IMR-90 (cell line): ENCODE data around the gene RNF186.

Experiments used
- BHLHE40 ChIP-seq: fragments of 150-350 bp; IDR thresholded peaks from 2 replicates; pipeline ENCODE4 v1.6.1; 2016; ENCODE audit warnings: mild to moderate bottlenecking, low read depth, low read length
- CEBPB ChIP-seq: IDR thresholded peaks from 2 replicates; pipeline ENCODE4 v1.6.1; 2012; ENCODE audit warnings: low read depth, low read length, improper control_type of control experiment
- FOS ChIP-seq: fragments of 150-350 bp; IDR thresholded peaks from 2 replicates; pipeline ENCODE4 v1.6.1; 2016; ENCODE audit warnings: low read depth, low read length
- MAFK ChIP-seq: IDR thresholded peaks from 2 replicates; pipeline ENCODE4 v1.6.1; 2012; ENCODE audit warnings: low read depth, low read length, improper control_type of control experiment
- MAZ ChIP-seq: IDR thresholded peaks from 2 replicates; pipeline ENCODE4 v1.6.1; 2012; ENCODE audit warnings: low read depth, mild to moderate bottlenecking, low read length, improper control_type of control experiment, moderate library complexity, borderline replicate concordance
- MXI1 ChIP-seq: IDR thresholded peaks from 2 replicates; pipeline ENCODE4 v1.6.1; 2012; ENCODE audit warnings: low read depth, mild to moderate bottlenecking, low read length, moderate library complexity, borderline replicate concordance
- NFE2L2 ChIP-seq: fragments of 150-350 bp; IDR thresholded peaks from 2 replicates; pipeline ENCODE4 v1.6.1; 2016; ENCODE audit warnings: low read depth, mild to moderate bottlenecking, low read length
- POLR2A ChIP-seq: IDR thresholded peaks from 2 replicates; pipeline ENCODE4 v1.6.1; 2012; ENCODE audit warnings: mild to moderate bottlenecking, low read depth, low read length
- RAD21 ChIP-seq: IDR thresholded peaks from 2 replicates; pipeline ENCODE4 v1.6.1; 2012; ENCODE audit warnings: low read length, improper control_type of control experiment
- RCOR1 ChIP-seq: IDR thresholded peaks from 2 replicates; pipeline ENCODE4 v1.6.1; 2012; ENCODE audit warnings: mild to moderate bottlenecking, low read length, improper control_type of control experiment; ENCODE audit not compliant: insufficient replicate concordance
- SMC3 ChIP-seq: fragments of 150-350 bp; IDR thresholded peaks from 2 replicates; pipeline ENCODE4 v1.6.1; 2016; ENCODE audit warnings: low read depth, mild to moderate bottlenecking, antibody characterized with exemption, low read length, moderate library complexity
- TF ChIP-seq, protein P1 (sequence below): conservative IDR thresholded peaks from 2 replicates; pipeline ENCODE4 v1.5.1; 2012; ENCODE audit warnings: mild to moderate bottlenecking, low read depth, low read length, improper control_type of control experiment
- TF ChIP-seq, protein P2 (sequence below): fragments of 150-350 bp; IDR thresholded peaks from 2 replicates; pipeline ENCODE4 v1.6.1; 2016; ENCODE audit warnings: low read depth, mild to moderate bottlenecking, low read length, moderate library complexity, borderline replicate concordance
- TF ChIP-seq, protein P3 (sequence below): fragments of 150-350 bp; IDR thresholded peaks from 2 replicates; pipeline ENCODE4 v1.6.1; 2017; ENCODE audit warnings: mild to moderate bottlenecking, antibody characterized with exemption, low read length, low read depth

DNA sequence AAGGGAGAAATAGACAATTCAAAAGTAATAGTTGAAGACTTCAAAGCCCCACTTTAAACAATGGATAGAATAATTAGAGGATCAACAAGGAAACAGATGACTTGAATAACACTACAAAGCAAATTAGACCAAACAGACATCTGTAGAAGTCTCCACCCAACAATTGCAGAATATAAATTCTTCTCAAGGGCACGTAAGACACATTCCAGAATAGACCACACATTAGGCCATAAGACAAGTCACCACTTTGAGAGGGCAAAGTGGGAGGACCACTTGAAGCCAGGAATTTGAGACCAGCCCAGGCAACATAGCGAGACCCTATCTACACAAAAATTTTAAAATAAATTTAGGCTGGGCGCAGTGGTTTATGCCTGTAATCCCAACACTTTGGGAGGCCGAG is 20.5 kb upstream of the RNF186 start:
- TF ChIP-seq, protein P1, sequence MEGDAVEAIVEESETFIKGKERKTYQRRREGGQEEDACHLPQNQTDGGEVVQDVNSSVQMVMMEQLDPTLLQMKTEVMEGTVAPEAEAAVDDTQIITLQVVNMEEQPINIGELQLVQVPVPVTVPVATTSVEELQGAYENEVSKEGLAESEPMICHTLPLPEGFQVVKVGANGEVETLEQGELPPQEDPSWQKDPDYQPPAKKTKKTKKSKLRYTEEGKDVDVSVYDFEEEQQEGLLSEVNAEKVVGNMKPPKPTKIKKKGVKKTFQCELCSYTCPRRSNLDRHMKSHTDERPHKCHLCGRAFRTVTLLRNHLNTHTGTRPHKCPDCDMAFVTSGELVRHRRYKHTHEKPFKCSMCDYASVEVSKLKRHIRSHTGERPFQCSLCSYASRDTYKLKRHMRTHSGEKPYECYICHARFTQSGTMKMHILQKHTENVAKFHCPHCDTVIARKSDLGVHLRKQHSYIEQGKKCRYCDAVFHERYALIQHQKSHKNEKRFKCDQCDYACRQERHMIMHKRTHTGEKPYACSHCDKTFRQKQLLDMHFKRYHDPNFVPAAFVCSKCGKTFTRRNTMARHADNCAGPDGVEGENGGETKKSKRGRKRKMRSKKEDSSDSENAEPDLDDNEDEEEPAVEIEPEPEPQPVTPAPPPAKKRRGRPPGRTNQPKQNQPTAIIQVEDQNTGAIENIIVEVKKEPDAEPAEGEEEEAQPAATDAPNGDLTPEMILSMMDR, result no peak
- TF ChIP-seq POLR2A (no peak), RCOR1 (no peak), NFE2L2 (no peak), MAZ (no peak), RAD21 (no peak), CEBPB (no peak), FOS (no peak), MXI1 (no peak), BHLHE40 (no peak), MAFK (no peak), SMC3 (no peak)
- TF ChIP-seq, protein P2, sequence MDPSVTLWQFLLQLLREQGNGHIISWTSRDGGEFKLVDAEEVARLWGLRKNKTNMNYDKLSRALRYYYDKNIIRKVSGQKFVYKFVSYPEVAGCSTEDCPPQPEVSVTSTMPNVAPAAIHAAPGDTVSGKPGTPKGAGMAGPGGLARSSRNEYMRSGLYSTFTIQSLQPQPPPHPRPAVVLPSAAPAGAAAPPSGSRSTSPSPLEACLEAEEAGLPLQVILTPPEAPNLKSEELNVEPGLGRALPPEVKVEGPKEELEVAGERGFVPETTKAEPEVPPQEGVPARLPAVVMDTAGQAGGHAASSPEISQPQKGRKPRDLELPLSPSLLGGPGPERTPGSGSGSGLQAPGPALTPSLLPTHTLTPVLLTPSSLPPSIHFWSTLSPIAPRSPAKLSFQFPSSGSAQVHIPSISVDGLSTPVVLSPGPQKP, result no peak
- TF ChIP-seq, protein P3, sequence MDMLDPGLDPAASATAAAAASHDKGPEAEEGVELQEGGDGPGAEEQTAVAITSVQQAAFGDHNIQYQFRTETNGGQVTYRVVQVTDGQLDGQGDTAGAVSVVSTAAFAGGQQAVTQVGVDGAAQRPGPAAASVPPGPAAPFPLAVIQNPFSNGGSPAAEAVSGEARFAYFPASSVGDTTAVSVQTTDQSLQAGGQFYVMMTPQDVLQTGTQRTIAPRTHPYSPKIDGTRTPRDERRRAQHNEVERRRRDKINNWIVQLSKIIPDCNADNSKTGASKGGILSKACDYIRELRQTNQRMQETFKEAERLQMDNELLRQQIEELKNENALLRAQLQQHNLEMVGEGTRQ, result no peak
